ENCODE data around the gene PPP1CA.

GRCh38 chr11:67407688-67408163 is 6.1 kb upstream of the PPP1CA start:
- TF ChIP-seq EZH2 (IDR thresholded peaks at IDR 0.05; ENCODE audit: insufficient read depth, poor library complexity, severe bottlenecking) (no peak), EZH2phosphoT487 (IDR thresholded peaks at IDR 0.05; ENCODE audit: insufficient read depth, low read depth) (no peak)
